ENCODE data around the gene CCDC50.

- TF ChIP-seq BCL11A (IDR thresholded peaks at IDR 0.05; ENCODE audit: low read depth, low read length) (no peak), ZSCAN29 (IDR thresholded peaks at IDR 0.05) (no peak), CTCF (IDR thresholded peaks at IDR 0.05 in 2 of 3, conservative IDR thresholded peaks at IDR 0.05 in 1 of 3; ENCODE audit: control insufficient read depth in 2 of 3, extremely low read depth in 1 of 3, insufficient read depth in 1 of 3, low read depth in 3 of 3, low read length in 3 of 3) (no peak), NRF1 (conservative IDR thresholded peaks at IDR 0.05; ENCODE audit: low read depth, low read length) (no peak), NR2C1 (IDR thresholded peaks at IDR 0.05) (no peak), SP1 (IDR thresholded peaks at IDR 0.05; ENCODE audit: low read depth, low read length) (no peak), NR2C2 (IDR thresholded peaks at IDR 0.05; ENCODE audit: borderline replicate concordance, control insufficient read depth, insufficient read length, low read depth) (no peak), MXI1 (IDR thresholded peaks at IDR 0.05; ENCODE audit: low read depth, low read length) (no peak)
Observed at GRCh38 chr3:191357909-191358308, 28.7 kb downstream of the CCDC50 start.

All from GM12878 (cell line).